Stimulated activated CD4-positive, alpha-beta T cell treated with anti-CD3 and anti-CD28 coated beads, TNF-alpha, amount 100 ng/mL, for 1 hour (primary cell): ENCODE results near the gene UBE2H.
A peak's percentile ranks its signal among the peaks of the same experiment; 100 is the strongest.
"Not testable (repeated sequence)": the region's sequence is repeated elsewhere in the genome, so short reads cannot be mapped to it uniquely, and the experiment has no call there.

ENCODE experiments used
- DNase-seq, 3 donors: peaks; one replicate each; pipeline ENCODE4 v3.0.0-alpha.2; 2020; ENCODE audit warnings: low read depth in 3 of 3, low spot score in 1 of 3

UBE2H gene

GRCh38 chr7:129952653-129953560 is at the start of gene UBE2H:
UBE2H (minus strand) TSS chr7:129952960; CDS start chr7:129952555, 405 bp downstream.
- peak; percentile 81 to 94 (median 92) for DNase-seq

- no peak for DNase-seq
Measured at GRCh38 chr7:129998446-129998845, 45.7 kb upstream of the UBE2H start.

GRCh38 chr7:129997285-129997684 is 44.5 kb upstream of the UBE2H start:
- DNase-seq, result no peak

- no peak for DNase-seq
Measured at GRCh38 chr7:129993275-129993674, 40.5 kb upstream of the UBE2H start.

GRCh38 chr7:129990403-129991192 is 37.8 kb upstream of the UBE2H start:
- no peak for DNase-seq

GRCh38 chr7:129989466-129989865 is 36.7 kb upstream of the UBE2H start:
- peak in 1 of 3 donors; percentile 13 for DNase-seq

GRCh38 chr7:129986600-129986999 is 33.8 kb upstream of the UBE2H start:
- no peak for DNase-seq

- no peak for DNase-seq
Measured at GRCh38 chr7:129980667-129981066, 27.9 kb upstream of the UBE2H start.

GRCh38 chr7:129975309-129975708 is 22.5 kb upstream of the UBE2H start:
- no peak for DNase-seq

GRCh38 chr7:129970816-129971215 is 18.1 kb upstream of the UBE2H start:
- DNase-seq, result no peak

GRCh38 chr7:129969881-129970446 is 17.2 kb upstream of the UBE2H start:
- no peak for DNase-seq

GRCh38 chr7:129968592-129969383 is 16.0 kb upstream of the UBE2H start:
- DNase-seq, result no peak

- DNase-seq, result not testable (repeated sequence)
Measured at GRCh38 chr7:129960204-129960475, 7.4 kb upstream of the UBE2H start.

- no peak for DNase-seq
Measured at GRCh38 chr7:129959471-129960203, 6.9 kb upstream of the UBE2H start.

GRCh38 chr7:129958643-129959470 is 6.1 kb upstream of the UBE2H start:
- no peak for DNase-seq

- no peak for DNase-seq
Measured at GRCh38 chr7:129955993-129956543, 3.3 kb upstream of the UBE2H start.

- no peak for DNase-seq
Measured at GRCh38 chr7:129952086-129952652, 591 bp downstream of the UBE2H start.

- DNase-seq, result no peak
Measured at GRCh38 chr7:129951226-129952085, 1.3 kb downstream of the UBE2H start.
